PFSK-1 (cell line): ENCODE results near the gene RNF113A.

ENCODE experiments used
- FOXP2 ChIP-seq: optimal IDR thresholded peaks from 2 replicates; pipeline ENCODE3; 2011; ENCODE audit warnings: borderline replicate concordance, control low read depth, inconsistent platforms; ENCODE audit not compliant: insufficient read depth; ENCODE audit errors: extremely low read length, extremely low read depth
- POLR2AphosphoS5 ChIP-seq: IDR thresholded peaks from 2 replicates; pipeline ENCODE4 v1.6.1; 2012; ENCODE audit warnings: low read depth, mild to moderate bottlenecking, control low read depth, low read length, moderate library complexity
- REST ChIP-seq, 2 experiments: IDR thresholded peaks; 2 replicates each; pipeline versions ENCODE4 v1.6.1 to v1.8.0; 2011 to 2012; ENCODE audit warnings: low read depth in 2 of 2, low read length in 2 of 2, control low read depth in 1 of 2, inconsistent platforms in 1 of 2, mild to moderate bottlenecking in 1 of 2, moderate library complexity in 1 of 2; ENCODE audit not compliant: insufficient read depth in 1 of 2
- SIN3A ChIP-seq: IDR thresholded peaks from 2 replicates; pipeline ENCODE4 v1.6.1; 2012; ENCODE audit warnings: mild to moderate bottlenecking, low read length, moderate library complexity, borderline replicate concordance; ENCODE audit not compliant: insufficient read depth
- TAF1 ChIP-seq: IDR thresholded peaks from 2 replicates; pipeline ENCODE4 v1.6.1; 2012; ENCODE audit warnings: low read length, control low read depth, borderline replicate concordance; ENCODE audit not compliant: insufficient read depth

RNF113A gene

GRCh38 chrX:119870626-119871131, 854 bp downstream of the RNF113A start:
- TF ChIP-seq REST (IDR thresholded peaks at IDR 0.05; ENCODE audit: insufficient read depth in 1 of 2, low read depth in 2 of 2, low read length in 2 of 2) (no peak), TAF1 (no peak), FOXP2 (no peak), SIN3A (no peak), POLR2AphosphoS5 (no peak)

GRCh38 chrX:119853444-119853843, 18.1 kb downstream of the RNF113A start:
- TF ChIP-seq TAF1 (no peak), SIN3A (no peak), POLR2AphosphoS5 (no peak), REST (IDR thresholded peaks at IDR 0.05; ENCODE audit: insufficient read depth in 1 of 2, low read depth in 2 of 2, low read length in 2 of 2) (no peak), FOXP2 (no peak)

GRCh38 chrX:119852382-119853353, 18.9 kb downstream of the RNF113A start, which contains the start of gene UPF3B:
Gene UPF3B (minus strand): TSS chrX:119852963. CDS start chrX:119852928, 35 bp downstream.
- TF ChIP-seq REST (IDR thresholded peaks at IDR 0.05; ENCODE audit: insufficient read depth in 1 of 2, low read depth in 2 of 2, low read length in 2 of 2) = no peak
- peak; percentile 27; the same call in 1 of the 2 replicates for TF ChIP-seq TAF1
- no peak for TF ChIP-seq FOXP2
- peak; percentile 20; the same call in 1 of the 2 replicates for TF ChIP-seq SIN3A
- peak; percentile 49; the same call in 1 of the 2 replicates for TF ChIP-seq POLR2AphosphoS5

- no peak for TF ChIP-seq POLR2AphosphoS5
- no peak for TF ChIP-seq REST (IDR thresholded peaks at IDR 0.05; ENCODE audit: insufficient read depth in 1 of 2, low read depth in 2 of 2, low read length in 2 of 2)
- no peak for TF ChIP-seq FOXP2
- no peak for TF ChIP-seq TAF1
- TF ChIP-seq SIN3A = no peak
Observed at GRCh38 chrX:119833905-119834304, 37.6 kb downstream of the RNF113A start.
